ENCODE results near the gene TMED5.

TMED5 gene

GRCh38 chr1:93154898-93155297 lies 25.3 kb downstream of the TMED5 start:
- no peak overlapping the region for H3K4me3 ChIP-seq (ENCODE audit: low read depth, low read length)
- no peak for DNase-seq (ENCODE audit: low read depth)
- TF ChIP-seq CTCF (IDR thresholded peaks at IDR 0.05; ENCODE audit: low read depth, low read length, missing control alignments): no peak

- no peak for TF ChIP-seq CTCF (IDR thresholded peaks at IDR 0.05; ENCODE audit: low read depth, low read length, missing control alignments)
- H3K4me3 ChIP-seq (ENCODE audit: low read depth, low read length): no peak overlapping the region
- no peak for DNase-seq (ENCODE audit: low read depth)
Measured at GRCh38 chr1:93152835-93153234, 27.4 kb downstream of the TMED5 start.

- H3K4me3 ChIP-seq (ENCODE audit: low read depth, low read length): no peak overlapping the region
Measured at GRCh38 chr1:93151474-93151873, 28.7 kb downstream of the TMED5 start.

GRCh38 chr1:93150729-93151128 lies 29.5 kb downstream of the TMED5 start:
- DNase-seq (ENCODE audit: low read depth): no peak
- no peak overlapping the region for H3K4me3 ChIP-seq (ENCODE audit: low read depth, low read length)
- no peak for TF ChIP-seq CTCF (IDR thresholded peaks at IDR 0.05; ENCODE audit: low read depth, low read length, missing control alignments)

More at GRCh38 chr1:93151474-93151873, 28.7 kb downstream of the TMED5 start:
- no peak for DNase-seq (ENCODE audit: low read depth)
- no peak for TF ChIP-seq CTCF (IDR thresholded peaks at IDR 0.05; ENCODE audit: low read depth, low read length, missing control alignments)

- no peak for TF ChIP-seq CTCF (IDR thresholded peaks at IDR 0.05; ENCODE audit: low read depth, low read length, missing control alignments)
- H3K4me3 ChIP-seq (ENCODE audit: low read depth, low read length): no peak overlapping the region
- DNase-seq (ENCODE audit: low read depth): no peak
Measured at GRCh38 chr1:93148001-93148400, 32.2 kb downstream of the TMED5 start.

- H3K4me3 ChIP-seq (ENCODE audit: low read depth, low read length): no peak overlapping the region
- no peak for TF ChIP-seq CTCF (IDR thresholded peaks at IDR 0.05; ENCODE audit: low read depth, low read length, missing control alignments)
- DNase-seq (ENCODE audit: low read depth): no peak
Measured at GRCh38 chr1:93143769-93144168, 36.4 kb downstream of the TMED5 start.

- no peak for TF ChIP-seq CTCF (IDR thresholded peaks at IDR 0.05; ENCODE audit: low read depth, low read length, missing control alignments)
- H3K4me3 ChIP-seq (ENCODE audit: low read depth, low read length): no peak overlapping the region
- peak; percentile 1 for DNase-seq (ENCODE audit: low read depth)
Measured at GRCh38 chr1:93143136-93143535, 37.1 kb downstream of the TMED5 start.
